Loucy (cell line): ENCODE data around the gene VSTM1.

Experiments used
- H2AFZ ChIP-seq: fragments of 200-600 bp; sonication (generic); 2 replicates; pipeline ENCODE4 v1.6.0; 2016; ENCODE audit warnings: antibody characterized with exemption, mild to moderate bottlenecking, low read length, moderate library complexity
- H3F3A ChIP-seq: fragments of 200-600 bp; 2 replicates; pipeline ENCODE4 v1.6.0; 2016; ENCODE audit warnings: antibody characterized with exemption, low read depth, mild to moderate bottlenecking
- H3K27me3 ChIP-seq: fragments of 200-600 bp; sonication (generic); 2 replicates; pipeline ENCODE4 v1.6.1; 2014; ENCODE audit warnings: low read length, mild to moderate bottlenecking; ENCODE audit not compliant: insufficient read depth, poor library complexity, severe bottlenecking
- H3K36me3 ChIP-seq: fragments of 200-600 bp; sonication (generic); 2 replicates; pipeline ENCODE4 v1.6.1; 2016; ENCODE audit warnings: low read length; ENCODE audit not compliant: insufficient read depth
- H3K4me1 ChIP-seq: fragments of 200-600 bp; sonication (generic); 2 replicates; pipeline ENCODE4 v1.5.1; 2014; ENCODE audit warnings: low read length, mild to moderate bottlenecking; ENCODE audit not compliant: insufficient read depth, poor library complexity, severe bottlenecking
- H3K4me2 ChIP-seq: fragments of 200-600 bp; sonication (generic); 2 replicates; pipeline ENCODE4 v1.6.0; 2014; ENCODE audit warnings: antibody characterized with exemption, low read length, low read depth, mild to moderate bottlenecking; ENCODE audit not compliant: poor library complexity, severe bottlenecking
- H3K4me3 ChIP-seq: fragments of 200-600 bp; sonication (generic); 2 replicates; pipeline ENCODE4 v1.5.1; 2014; ENCODE audit warnings: low read length, mild to moderate bottlenecking, mixed read lengths; ENCODE audit not compliant: poor library complexity, severe bottlenecking
- H3K79me2 ChIP-seq: fragments of 200-600 bp; sonication (generic); 2 replicates; pipeline ENCODE4 v1.6.1; 2014; ENCODE audit warnings: low read length; ENCODE audit not compliant: insufficient read depth
- H3K9ac ChIP-seq: fragments of 200-600 bp; sonication (generic); 2 replicates; pipeline ENCODE4 v1.6.0; 2014; ENCODE audit warnings: mild to moderate bottlenecking, low read depth, low read length, moderate library complexity; ENCODE audit not compliant: poor library complexity, severe bottlenecking
- H3K9me2 ChIP-seq: fragments of 200-600 bp; sonication (generic); replicated peaks from 2 replicates; pipeline ENCODE4 v1.6.1; 2016; ENCODE audit warnings: low read depth, low read length, mixed read lengths
- H3K9me3 ChIP-seq: fragments of 200-600 bp; sonication (generic); 2 replicates; pipeline ENCODE4 v1.6.1; 2014; ENCODE audit warnings: mild to moderate bottlenecking, antibody characterized with exemption, low read length, low read depth; ENCODE audit not compliant: insufficient read depth
- H4K20me1 ChIP-seq: fragments of 200-600 bp; sonication (generic); 2 replicates; pipeline ENCODE4 v1.6.0; 2014; ENCODE audit warnings: antibody characterized with exemption, low read length, mild to moderate bottlenecking; ENCODE audit not compliant: insufficient read depth, poor library complexity, severe bottlenecking
- CTCF ChIP-seq: fragments of 200-600 bp; sonication (generic); conservative IDR thresholded peaks from 2 replicates; pipeline ENCODE4 v1.5.1; 2014; ENCODE audit warnings: mild to moderate bottlenecking, antibody characterized with exemption, low read length
- EZH2phosphoT487 ChIP-seq: fragments of 200-600 bp; IDR thresholded peaks from 2 replicates; pipeline ENCODE4 v1.6.1; 2018; ENCODE audit warnings: antibody characterized with exemption, mild to moderate bottlenecking, moderate library complexity, borderline replicate concordance

VSTM1 gene

DNA sequence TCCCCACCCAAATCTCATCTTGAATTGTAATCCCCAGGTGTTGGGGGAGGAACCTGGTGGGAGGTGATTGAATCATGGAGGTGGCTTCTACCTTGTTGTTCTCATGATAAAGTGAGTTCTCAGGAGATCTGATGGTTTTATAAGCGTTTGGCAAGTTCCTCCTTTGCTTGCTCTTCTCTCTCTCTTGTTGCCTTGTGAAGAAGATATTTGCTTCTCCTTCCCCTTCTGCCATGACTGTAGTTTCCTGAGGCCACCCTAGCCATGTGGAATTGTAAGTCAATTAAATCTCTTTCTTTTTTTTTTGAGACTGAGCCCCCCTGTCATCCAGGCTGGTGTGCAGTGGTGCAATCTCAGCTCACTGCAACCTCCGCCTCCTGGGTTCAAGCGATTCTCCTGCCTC is 34.4 kb downstream of the VSTM1 start:
- no peak overlapping the region for H3K9ac ChIP-seq
- no peaks in the 10 kb centered on the region for H3K36me3 ChIP-seq
- no peaks in the 10 kb centered on the region for H3K9me2 ChIP-seq
- H3K4me3 ChIP-seq: no peak overlapping the region
- TF ChIP-seq EZH2phosphoT487 (no peak), CTCF (no peak)
- no peak overlapping the region for H3K4me2 ChIP-seq
- no peaks in the 10 kb centered on the region for H3K27me3 ChIP-seq
- H3K79me2 ChIP-seq: no peaks in the 10 kb centered on the region
- H3K4me1 ChIP-seq: no peaks in the 10 kb centered on the region
- H2AFZ ChIP-seq: no peak overlapping the region
- H3K9me3 ChIP-seq: no peaks in the 10 kb centered on the region
- no peaks in the 10 kb centered on the region for H3F3A ChIP-seq
- no peaks in the 10 kb centered on the region for H4K20me1 ChIP-seq

DNA sequence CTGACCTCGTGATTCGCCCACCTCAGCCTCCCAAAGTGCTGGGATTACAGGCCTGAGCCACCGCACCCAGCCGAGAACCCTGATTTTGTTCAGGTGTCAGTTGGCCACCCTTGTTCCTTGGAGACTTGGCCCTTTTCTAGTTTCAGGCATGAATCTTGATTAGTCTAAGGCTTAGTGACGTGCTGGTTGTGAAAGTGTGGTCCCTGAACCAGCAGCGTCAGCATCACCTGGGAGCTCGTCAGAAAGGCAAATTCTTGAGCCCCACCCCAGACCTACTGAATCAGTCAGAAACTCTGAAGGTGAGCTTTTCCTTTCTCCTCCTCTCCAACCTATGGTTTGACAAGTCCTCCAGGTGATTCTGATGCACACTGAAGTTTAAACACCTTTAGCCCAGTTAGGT is 37.0 kb downstream of the VSTM1 start:
- Histone ChIP-seq H3K36me3 (no peaks in the 10 kb centered on the region), H3K9me2 (no peaks in the 10 kb centered on the region), H3K79me2 (no peaks in the 10 kb centered on the region), H3K27me3 (no peaks in the 10 kb centered on the region), H4K20me1 (no peaks in the 10 kb centered on the region), H3F3A (no peaks in the 10 kb centered on the region), H3K9me3 (no peaks in the 10 kb centered on the region), H3K4me3 (no peak overlapping the region), H3K4me1 (no peaks in the 10 kb centered on the region), H3K9ac (no peak overlapping the region), H3K4me2 (no peak overlapping the region), H2AFZ (no peak overlapping the region)
- no peak for TF ChIP-seq EZH2phosphoT487

GRCh38 chr19:54024660-54025059 is 39.0 kb downstream of the VSTM1 start:
- no peaks in the 10 kb centered on the region for H3K4me1 ChIP-seq
- no peak for TF ChIP-seq CTCF
- no peak for TF ChIP-seq EZH2phosphoT487
- H3K27me3 ChIP-seq: no peaks in the 10 kb centered on the region
- H2AFZ ChIP-seq: no peak overlapping the region
- no peak overlapping the region for H3K4me3 ChIP-seq
- no peaks in the 10 kb centered on the region for H3F3A ChIP-seq
- H3K9me2 ChIP-seq: no peaks in the 10 kb centered on the region
- no peaks in the 10 kb centered on the region for H3K9me3 ChIP-seq
- no peaks in the 10 kb centered on the region for H3K36me3 ChIP-seq
- no peaks in the 10 kb centered on the region for H3K79me2 ChIP-seq
- H4K20me1 ChIP-seq: no peaks in the 10 kb centered on the region
- no peak overlapping the region for H3K4me2 ChIP-seq
- H3K9ac ChIP-seq: no peak overlapping the region

DNA sequence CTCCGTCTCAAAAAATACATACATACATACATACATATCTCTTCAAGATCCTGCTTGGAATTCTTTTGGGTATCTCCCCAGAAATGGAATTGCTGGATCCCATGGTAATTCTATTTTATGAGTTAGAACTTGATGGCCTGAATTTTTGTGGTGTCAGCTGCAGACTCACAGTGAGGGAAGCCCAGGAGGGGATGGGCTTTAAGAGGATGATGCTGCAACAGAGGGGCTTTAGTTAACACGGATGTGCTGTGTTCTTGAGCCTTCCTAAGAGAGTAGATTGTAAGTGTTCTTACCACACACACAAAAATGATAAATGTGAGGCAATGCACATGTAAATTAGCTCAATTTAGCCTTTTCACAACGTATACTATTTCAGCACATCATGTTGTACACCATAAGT is 40.5 kb downstream of the VSTM1 start:
- H2AFZ ChIP-seq: no peak overlapping the region
- H3K27me3 ChIP-seq: no peaks in the 10 kb centered on the region
- no peak overlapping the region for H3K4me2 ChIP-seq
- H3F3A ChIP-seq: no peaks in the 10 kb centered on the region
- no peak overlapping the region for H3K9ac ChIP-seq
- no peaks in the 10 kb centered on the region for H3K9me2 ChIP-seq
- no peak overlapping the region for H3K4me3 ChIP-seq
- no peaks in the 10 kb centered on the region for H4K20me1 ChIP-seq
- TF ChIP-seq CTCF: no peak
- H3K79me2 ChIP-seq: no peaks in the 10 kb centered on the region
- H3K4me1 ChIP-seq: no peaks in the 10 kb centered on the region
- H3K36me3 ChIP-seq: no peaks in the 10 kb centered on the region
- no peaks in the 10 kb centered on the region for H3K9me3 ChIP-seq
